Activated CD4-positive, alpha-beta T cell treated with anti-CD3 and anti-CD28 coated beads for 4 hours (primary cell): ENCODE measurements around the gene MYO5A.
"Not testable (repeated sequence)": the region's sequence is repeated elsewhere in the genome, so short reads cannot be mapped to it uniquely, and the experiment has no call there.

Experiments used
- DNase-seq, 2 donors: peaks; one replicate each; pipeline ENCODE4 v3.0.0-alpha.2; 2020

The MYO5A gene

GRCh38 chr15:52318729-52319500 is 209.8 kb downstream of the MYO5A start:
- no peak for DNase-seq

- no peak for DNase-seq
Observed at GRCh38 chr15:52317688-52318087, 211.0 kb downstream of the MYO5A start.

- no peak for DNase-seq
Observed at GRCh38 chr15:52317022-52317421, 211.7 kb downstream of the MYO5A start.

DNA sequence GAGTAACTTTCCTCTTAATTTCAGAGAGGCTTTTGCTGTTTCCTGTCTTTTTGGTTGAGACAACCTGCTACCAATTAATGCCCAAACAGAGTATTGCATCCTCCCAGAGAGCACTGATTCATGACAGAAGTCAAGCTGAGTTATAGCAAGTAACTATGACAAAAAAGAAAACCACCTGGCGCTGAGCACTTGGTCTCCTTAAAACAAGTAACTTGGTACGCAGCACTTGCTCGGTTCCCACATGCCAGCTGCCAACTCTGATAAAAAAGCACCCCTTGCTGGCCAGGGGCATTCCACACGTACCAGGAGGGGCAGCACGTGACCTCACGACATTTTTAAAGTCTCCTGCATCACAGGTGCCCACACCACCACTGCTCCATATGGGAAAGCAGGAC is 219.5 kb downstream of the MYO5A start:
- no peak for DNase-seq

- DNase-seq: no peak
Observed at GRCh38 chr15:52308446-52309153, 220.1 kb downstream of the MYO5A start.

- no peak for DNase-seq
Observed at GRCh38 chr15:52307847-52308246, 220.8 kb downstream of the MYO5A start.

DNA sequence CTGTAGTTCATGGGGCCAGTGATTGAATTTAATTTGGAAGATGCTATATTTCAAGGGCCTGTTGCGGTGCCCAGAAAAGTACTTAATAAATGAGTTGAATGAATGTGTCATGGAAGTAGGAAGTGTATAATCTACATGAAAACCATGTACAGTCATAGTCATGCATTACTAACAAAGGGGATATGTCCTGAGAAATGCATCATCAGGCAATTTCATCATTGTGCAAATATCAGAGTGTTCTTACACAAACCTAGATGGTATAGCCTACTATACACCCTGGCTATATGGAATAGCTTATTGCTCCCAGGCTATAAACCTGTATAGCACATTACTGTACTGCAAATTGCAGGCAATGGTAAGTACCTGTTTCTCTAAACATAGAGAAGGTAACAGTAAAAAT is 222.4 kb downstream of the MYO5A start:
- DNase-seq: no peak

- DNase-seq: no peak
Observed at GRCh38 chr15:52303093-52303772, 225.4 kb downstream of the MYO5A start.

- no peak for DNase-seq
Observed at GRCh38 chr15:52301265-52301847, 227.3 kb downstream of the MYO5A start.

DNA sequence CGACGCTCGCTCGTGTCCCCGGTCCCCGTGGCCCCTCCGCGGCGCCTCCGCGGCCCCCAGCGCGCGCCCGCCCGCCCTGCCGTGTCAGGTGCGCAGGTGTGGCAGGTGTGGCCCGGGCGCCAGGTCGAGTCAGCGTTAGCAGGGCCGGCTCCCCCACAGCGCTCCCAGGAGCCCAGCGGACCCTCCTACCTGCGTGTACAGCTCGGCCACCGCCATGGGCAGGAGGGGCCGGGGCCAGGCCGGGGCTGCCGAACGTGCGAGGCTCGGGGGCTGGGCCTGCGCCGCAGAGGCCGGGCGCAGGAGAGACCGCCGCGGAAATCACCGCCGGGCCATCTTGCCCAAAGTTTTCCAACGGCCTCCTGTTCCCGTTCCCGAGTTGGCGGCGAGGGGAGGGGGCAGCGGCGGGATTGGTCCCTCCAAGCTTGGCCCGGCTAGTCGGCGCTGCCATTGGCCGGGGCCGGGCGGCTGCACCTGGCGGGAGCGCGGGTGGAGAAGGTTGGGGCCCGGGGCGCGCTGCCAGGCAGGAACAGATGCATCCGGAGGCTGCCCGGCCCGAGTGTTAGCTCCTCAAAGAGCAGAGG is 233.2 kb downstream of the MYO5A start, which contains the start of gene MYO5C:
TSS of gene MYO5C (minus strand) at position 384 of the 581 bp plus-strand sequence. CDS start at position 216, 168 bp downstream.
- DNase-seq: no peak

DNA sequence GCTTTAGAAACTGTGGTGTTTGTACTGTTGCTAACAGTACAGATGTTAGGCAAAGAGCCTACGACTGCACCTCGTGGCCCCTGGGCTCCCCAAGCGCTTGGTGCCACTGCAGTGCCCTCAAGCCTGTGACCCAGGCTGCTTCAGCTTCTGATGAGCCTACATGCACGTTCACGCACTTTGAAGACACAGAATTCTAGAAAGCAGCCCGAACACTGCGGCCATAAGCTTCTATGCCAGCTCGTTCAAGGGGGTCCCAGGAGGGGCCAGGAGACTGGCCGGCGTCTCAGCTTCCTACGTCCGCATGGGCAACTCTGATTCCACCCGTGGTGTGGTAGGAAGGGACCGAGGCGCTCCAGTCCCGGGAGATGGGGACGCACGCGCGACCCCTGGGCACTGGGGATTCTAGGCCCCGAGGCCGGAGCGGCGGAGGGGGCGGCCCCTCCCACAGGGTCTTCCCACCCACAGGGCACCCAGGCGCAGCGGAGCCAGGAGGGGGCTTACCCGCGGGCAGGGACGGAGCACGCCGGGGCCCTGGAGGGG is 233.7 kb downstream of the MYO5A start:
- no peak for DNase-seq

GRCh38 chr15:52292780-52293392 is 235.8 kb downstream of the MYO5A start:
- DNase-seq: no peak

GRCh38 chr15:52291204-52291603 is 237.5 kb downstream of the MYO5A start:
- DNase-seq: no peak

- DNase-seq: no peak
Observed at GRCh38 chr15:52290800-52291199, 237.9 kb downstream of the MYO5A start.

GRCh38 chr15:52290329-52290728 is 238.4 kb downstream of the MYO5A start:
- no peak for DNase-seq

- no peak for DNase-seq
Observed at GRCh38 chr15:52289629-52290081, 239.0 kb downstream of the MYO5A start.

GRCh38 chr15:52288986-52289385 is 239.7 kb downstream of the MYO5A start:
- no peak for DNase-seq

GRCh38 chr15:52288051-52288942 is 240.4 kb downstream of the MYO5A start:
- no peak for DNase-seq

GRCh38 chr15:52287114-52287513 is 241.6 kb downstream of the MYO5A start:
- no peak for DNase-seq

DNA sequence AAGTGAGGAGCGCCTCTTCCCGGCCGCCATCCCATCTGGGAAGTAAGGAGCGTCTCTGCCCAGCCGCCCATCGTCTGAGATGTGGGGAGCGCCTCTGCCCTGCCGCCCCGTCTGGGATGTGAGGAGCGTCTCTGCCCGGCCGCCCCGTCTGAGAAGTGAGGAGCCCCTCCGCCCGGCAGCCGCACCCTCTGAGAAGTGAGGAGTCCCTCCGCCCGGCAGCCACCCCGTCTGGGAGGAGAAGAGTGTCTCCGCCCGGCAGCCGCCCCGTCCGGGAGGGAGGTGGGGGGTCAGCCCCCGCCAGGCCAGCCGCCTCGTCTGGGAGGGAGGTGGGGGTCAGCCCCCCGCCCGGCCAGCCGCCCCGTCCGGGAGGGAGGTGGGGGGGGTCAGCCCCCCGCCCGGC is 242.7 kb downstream of the MYO5A start:
- not testable (repeated sequence) for DNase-seq

GRCh38 chr15:52284164-52284563 is 244.5 kb downstream of the MYO5A start:
- DNase-seq: no peak
